Stimulated activated CD4-positive, alpha-beta T cell treated with anti-CD3 and anti-CD28 coated beads, Interleukin-2, amount 100 ng/mL, for 24 hours (primary cell): ENCODE results near the gene TRPV2.

Source experiments
- DNase-seq, 2 donors: peaks; one replicate each; pipeline ENCODE4 v3.0.0-alpha.2; 2020

TRPV2 gene

DNA sequence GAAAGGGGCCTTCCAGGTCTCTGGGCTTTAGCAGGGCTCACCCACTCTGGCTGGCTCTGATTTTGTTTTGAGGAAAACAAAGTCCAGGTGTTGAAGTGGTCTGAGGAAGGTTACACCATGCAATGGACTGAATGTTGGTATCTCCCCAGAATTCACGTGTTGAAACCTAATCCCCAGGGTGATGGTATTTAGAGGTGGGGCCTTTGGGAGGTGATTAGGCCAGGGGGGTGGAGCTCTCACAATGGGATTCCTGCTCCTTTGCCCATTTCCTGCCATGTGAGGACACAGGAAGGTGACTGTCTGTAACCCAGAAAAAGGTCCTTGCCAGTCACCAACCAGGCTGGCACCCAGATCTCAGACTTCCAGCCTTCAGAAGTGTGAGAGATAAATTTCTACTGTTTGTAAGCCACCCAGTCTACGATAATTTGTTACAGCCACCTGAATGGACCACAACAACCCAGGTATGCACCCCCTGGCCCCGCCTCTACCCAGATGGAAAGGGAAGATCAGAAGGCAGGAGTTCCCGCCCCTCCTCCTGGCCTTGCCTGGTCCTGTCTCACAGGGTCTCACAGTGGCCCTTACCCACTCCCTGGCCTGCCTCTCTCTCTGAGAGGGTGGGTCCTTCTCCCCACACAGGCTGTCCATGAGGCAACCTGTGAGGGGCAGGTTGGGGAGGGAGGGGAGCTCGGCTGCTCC lies 44.6 kb downstream of the TRPV2 start:
- DNase-seq, result no peak

GRCh38 chr17:16460796-16461605 lies 45.6 kb downstream of the TRPV2 start:
- no peak for DNase-seq

DNA sequence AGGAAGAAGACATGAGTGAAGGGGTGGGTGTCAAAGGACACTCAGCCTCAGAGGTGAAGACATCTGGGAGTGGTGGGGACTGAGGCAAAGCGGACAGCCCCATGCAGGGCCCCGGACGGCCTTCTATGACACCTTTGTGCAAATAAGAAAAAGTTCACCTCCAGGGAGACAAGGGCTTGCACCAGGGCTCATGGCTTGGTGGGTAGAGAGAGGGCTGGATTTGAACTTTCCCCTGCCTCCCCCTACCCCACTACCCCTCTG lies 46.2 kb downstream of the TRPV2 start:
- no peak for DNase-seq

GRCh38 chr17:16462070-16462864 lies 46.9 kb downstream of the TRPV2 start:
- no peak for DNase-seq

DNA sequence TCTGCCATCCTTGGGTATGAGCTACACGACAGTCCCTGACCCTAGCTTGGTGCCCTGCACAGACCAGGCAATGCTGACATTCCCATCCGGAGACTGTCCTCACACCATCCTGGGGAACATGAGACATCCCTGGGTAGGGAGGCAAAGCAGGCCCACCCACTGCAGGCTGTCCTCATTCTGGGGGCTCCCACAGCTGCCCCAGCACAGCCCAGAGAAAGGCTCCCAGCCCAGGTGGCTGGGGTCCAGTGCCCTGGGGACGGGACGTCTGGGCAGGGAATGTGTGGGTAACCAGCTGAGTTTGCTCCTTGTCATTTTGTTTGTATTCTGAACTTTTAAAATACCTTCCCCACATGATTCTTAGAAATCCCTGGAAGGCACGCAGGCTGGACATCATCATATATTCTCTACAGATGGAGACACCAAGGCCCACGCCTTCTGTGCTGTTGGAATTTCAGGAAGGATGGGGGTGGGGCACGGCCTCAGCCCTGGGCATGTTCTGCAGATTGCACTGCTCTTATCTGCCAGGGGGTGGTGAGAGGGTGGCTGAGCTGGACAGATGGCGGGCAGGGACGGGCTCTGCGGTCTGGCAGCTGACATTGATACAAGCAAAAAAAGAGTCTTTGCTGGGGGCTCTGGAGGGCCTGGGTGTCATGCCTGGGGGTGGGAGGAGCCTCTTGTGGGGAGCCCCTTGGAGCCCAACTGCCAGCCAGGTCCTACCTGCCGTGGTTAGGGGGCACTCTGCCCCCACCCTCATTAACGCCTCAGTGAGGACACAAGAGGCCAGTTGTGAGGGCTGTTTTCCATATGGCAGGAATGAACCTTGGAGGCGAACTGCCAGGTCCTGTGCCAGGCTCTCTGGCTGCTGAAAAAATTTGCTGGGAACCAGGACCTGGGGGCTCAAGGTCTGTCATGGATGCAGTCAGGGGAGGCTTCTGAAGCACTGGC lies 48.3 kb downstream of the TRPV2 start:
- no peak for DNase-seq

GRCh38 chr17:16464303-16465051 lies 49.1 kb downstream of the TRPV2 start:
- DNase-seq, result no peak

GRCh38 chr17:16465052-16465312 lies 49.6 kb downstream of the TRPV2 start:
- no peak for DNase-seq

DNA sequence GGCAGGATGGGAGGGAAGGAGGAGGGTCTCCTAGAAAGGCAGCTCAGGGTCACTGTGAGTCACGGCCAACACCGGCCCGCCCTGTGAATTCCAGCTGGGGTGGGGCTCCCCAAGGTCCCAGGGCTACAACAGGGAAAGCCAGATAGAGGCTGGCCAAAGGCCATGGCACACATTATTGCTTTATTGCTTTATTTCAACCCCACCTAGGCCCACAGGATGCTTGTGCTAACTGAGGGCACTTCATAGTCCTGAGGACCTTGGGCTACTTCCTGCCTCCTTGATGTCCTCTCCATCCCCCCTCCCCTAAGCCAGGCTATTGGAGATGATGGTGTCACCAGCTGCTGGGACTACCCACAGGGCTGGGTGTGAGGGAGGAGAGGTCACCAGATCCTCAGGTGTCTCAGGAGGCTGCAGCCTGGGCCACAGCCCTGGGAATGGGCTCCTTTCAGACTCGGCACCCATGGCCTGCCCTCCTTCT lies 50.5 kb downstream of the TRPV2 start:
- DNase-seq, result no peak

- no peak for DNase-seq
These were observed 51.0 kb downstream of the TRPV2 start for GRCh38 chr17:16466407-16466806.

DNA sequence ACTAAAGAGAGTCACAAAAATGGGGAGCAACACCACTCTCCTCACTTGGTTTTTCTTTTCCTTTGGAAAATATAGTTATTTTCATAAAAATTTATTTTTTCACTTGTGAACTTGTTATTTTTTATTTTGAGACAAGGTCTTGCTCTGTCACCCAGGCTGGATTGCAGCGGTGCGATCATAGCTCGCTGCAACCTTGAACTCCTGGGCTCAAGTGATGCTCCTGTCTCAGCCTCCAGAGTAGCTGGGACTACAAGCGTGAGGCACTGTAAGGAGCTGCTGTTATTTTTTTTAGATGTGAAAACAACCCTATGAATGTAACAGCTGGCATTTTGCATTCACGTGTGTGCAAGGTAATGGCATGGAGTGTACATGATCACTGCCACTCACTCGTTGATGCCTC lies 51.7 kb downstream of the TRPV2 start:
- no peak for DNase-seq

- no peak for DNase-seq
These were observed 52.5 kb downstream of the TRPV2 start for GRCh38 chr17:16467886-16468285.

GRCh38 chr17:16468428-16468992 lies 53.1 kb downstream of the TRPV2 start:
- no peak for DNase-seq

- DNase-seq, result no peak
These were observed 54.9 kb downstream of the TRPV2 start for GRCh38 chr17:16470265-16470664.

DNA sequence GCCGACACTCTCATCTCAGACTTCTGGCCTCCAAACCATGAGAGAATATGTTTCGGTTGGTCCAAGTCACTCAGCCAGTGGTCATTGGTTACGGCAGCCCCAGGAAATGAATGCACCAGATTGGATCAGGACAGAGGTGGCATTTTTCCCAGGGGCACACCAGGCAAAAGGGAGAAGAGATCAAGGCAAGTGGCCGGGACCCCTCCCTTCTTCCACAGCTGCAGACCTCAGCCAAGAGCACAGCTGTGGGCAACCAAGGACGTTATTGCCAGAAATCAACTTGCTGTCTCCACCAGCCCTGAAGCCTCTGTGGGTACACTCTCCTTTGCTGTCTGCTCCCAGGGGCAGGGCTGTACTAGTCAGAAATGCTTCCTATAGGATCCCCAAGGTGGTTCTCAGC lies 55.9 kb downstream of the TRPV2 start:
- DNase-seq, result no peak

DNA sequence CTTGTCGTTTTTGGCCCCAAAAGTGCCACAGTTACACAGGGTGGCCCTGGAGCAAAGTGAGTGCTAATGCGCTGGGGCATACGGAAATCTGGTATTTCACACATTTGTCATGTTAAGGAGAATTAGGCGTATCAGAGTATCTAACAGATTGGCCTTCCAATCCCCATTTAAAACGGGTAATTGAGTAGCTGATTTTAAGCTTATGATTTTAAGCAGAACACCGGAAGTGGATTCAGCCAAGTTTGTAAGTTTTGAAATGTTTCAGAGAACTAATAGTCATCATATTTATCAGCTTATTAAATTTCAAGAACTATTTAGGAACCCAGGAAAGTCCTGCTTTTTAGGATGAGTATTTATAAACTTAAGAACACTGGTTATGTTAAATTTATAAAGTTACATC lies 57.2 kb downstream of the TRPV2 start:
- DNase-seq, result no peak

DNA sequence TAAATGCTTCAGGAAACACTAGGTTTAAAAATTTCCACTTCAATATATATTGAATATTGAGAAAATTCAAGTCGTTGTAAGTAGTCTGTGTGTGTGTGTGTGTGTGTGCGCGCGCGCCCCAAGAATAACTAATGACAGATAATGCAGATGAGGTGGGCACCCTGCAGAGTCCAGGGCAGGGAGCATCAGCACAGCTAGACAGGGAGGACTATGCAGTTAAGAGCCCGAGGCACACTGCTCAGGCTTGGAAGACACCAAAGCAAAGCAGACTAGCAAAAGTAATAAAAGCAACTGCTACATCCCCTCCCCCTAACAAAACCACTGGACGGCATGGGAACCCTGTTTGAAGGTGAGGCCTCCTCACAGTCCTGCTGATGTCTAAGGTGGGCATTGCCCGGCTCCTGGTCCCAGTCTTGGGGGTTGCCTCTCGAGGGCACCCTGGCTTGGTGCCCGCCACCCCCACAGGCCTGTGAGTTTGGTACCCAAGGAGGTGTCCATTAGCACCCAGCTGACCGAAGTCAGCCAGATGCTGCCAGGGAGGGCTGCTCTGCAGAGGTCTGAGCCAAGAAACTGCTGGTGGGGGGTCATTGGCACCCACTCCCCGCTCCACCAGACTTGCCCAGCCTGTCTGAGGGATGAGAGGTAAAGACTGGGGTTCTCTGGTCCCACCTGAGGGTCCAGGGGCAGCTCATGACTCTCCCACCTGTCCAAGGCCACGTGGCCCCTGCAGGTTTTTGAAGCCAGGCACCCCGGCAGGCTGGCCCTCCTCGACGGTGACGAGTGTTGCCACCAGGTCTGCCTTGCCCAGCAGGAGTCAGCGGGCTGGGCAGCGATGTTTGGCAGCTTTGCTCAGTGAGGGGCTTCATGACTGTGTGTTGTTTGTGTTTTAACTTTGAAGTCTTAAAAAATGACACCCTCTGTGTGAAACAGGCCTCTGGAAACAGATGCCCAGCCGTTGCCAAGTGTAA lies 58.0 kb downstream of the TRPV2 start:
- no peak for DNase-seq

DNA sequence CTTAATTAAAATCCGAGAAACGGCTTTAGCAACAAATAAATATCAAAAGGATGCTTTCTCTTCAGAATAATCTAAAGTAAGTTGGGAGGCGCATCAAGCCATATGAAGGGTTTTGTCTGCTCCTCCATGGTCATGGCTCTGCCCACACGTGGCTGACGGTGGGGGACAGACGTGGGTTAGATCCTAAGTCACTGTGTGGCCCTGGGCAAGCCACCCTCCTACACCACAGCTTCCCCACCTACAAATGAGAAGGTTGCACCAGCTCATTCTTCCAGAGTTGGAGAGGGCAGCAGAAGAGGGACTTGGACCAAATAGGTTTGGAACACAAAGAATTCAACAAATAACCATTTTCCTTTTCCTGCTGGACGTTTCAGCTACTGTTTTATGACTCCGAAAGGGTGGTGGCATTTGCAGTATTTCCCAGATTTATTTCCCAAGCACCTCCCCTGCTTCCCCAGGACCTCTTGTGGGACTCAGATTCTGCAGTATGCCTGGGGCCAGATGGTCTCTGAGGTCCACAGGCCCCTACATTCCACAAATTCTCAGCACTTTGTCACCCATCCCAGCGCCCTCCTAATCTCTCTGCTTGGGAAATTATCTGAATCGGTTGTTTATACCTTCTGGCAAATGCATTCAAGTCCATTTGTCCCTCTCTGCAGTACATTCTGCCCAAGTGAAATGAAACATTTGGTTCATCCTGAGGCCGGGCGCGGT lies 58.8 kb downstream of the TRPV2 start:
- no peak for DNase-seq

DNA sequence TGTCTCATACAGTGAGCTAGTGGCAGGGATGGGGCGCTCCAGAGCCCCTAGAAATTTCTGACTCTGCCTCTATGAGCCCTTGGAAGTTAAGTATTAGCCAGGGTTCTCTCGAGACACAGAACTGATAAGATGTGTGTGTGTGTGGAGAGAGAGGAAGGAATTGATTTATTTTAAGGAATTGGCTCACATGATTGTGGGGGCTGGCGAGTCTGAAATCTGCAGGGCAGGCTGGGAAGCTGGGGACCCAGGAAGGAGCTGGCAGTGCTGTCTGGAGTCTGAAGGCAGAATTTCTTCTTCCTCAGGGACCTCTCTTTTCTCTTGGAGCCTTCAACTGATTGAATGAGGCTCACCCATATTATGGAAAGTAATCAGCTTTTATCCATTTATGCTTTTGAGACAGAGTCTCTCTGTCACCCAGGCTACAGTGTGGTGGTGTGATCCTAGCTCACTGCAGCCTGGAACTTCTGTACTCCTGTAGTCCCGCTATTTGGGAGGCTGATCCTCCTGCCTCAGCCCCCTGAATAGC lies 59.9 kb downstream of the TRPV2 start:
- DNase-seq, result no peak

- DNase-seq, result no peak
These were observed 61.9 kb downstream of the TRPV2 start for GRCh38 chr17:16477255-16477654.

DNA sequence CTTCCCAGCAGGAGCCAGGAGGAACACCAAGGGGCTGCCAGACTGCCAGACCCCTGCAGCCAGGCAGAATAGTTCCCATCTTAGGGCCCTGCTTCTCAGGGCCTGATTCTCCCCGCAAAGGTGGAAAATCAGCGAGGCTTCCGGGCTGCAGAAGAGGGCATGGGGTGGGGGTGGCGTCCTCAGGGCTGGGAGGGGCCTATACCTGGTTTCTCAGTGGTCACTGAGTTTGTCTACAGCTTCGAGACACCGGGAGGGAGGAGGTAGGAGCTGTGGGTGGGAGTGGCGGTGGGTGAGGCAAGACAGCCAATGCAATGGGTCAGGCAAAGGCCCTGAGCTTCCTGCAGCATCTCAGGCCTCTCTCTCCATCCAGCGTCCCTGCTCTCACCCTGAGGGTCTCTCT lies 62.3 kb downstream of the TRPV2 start:
- DNase-seq, result no peak
